ENCODE data around the gene WNT3A.

DNA sequence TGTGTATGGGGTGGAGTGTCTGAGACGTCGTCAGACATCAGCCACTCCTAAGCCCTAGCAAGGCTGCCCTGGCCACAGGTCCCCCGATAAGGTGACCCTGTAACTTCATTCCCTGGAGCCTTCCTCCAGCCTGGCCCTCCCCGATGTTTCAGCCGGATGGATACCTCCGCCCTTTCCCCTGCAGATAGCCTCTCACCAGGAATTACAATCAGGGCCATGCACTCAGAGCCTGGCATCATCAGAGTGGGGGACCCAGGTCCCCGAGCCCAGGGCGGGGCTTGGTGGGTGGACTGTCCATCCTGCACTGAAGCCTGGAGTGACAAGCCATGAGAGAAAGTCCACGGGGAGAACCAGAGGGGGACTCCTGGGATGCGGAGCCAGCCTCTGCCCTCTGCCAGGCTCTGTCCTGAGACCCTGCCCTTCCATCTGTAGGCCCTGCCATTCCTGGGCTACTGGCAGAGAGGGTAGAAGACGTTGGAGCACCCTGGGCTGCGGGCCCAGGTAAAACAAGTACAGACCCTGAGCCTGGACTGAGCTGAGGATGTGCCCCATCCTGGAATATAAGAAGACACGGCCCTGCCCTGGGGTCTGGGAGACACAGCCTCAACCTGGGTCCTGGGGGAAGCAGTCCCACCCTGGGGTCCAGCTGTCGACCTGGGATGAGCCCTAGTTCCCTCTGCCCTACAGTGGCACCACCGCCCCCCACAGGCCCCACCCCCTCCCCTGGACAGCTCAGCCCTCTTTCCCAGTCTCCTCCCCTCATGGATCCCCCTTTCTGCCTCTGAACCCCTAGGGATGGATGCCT is 58.9 kb downstream of the WNT3A start:
- TF ChIP-seq, protein P1, sequence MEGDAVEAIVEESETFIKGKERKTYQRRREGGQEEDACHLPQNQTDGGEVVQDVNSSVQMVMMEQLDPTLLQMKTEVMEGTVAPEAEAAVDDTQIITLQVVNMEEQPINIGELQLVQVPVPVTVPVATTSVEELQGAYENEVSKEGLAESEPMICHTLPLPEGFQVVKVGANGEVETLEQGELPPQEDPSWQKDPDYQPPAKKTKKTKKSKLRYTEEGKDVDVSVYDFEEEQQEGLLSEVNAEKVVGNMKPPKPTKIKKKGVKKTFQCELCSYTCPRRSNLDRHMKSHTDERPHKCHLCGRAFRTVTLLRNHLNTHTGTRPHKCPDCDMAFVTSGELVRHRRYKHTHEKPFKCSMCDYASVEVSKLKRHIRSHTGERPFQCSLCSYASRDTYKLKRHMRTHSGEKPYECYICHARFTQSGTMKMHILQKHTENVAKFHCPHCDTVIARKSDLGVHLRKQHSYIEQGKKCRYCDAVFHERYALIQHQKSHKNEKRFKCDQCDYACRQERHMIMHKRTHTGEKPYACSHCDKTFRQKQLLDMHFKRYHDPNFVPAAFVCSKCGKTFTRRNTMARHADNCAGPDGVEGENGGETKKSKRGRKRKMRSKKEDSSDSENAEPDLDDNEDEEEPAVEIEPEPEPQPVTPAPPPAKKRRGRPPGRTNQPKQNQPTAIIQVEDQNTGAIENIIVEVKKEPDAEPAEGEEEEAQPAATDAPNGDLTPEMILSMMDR (IDR thresholded peaks at IDR 0.05; ENCODE audit: low read depth, low read length) = no peak
- TF ChIP-seq POLR2A (IDR thresholded peaks at IDR 0.05; ENCODE audit: extremely low read depth, insufficient read length) = no peak

All from NB4 (cell line).